Activated CD8-positive, alpha-beta memory T cell treated with anti-CD3 and anti-CD28 coated beads, Interleukin-2, amount 50 U/mL, for 1 hour (primary cell): ENCODE results near the gene AGAP1.

Experiments
- DNase-seq: peaks from one replicate; pipeline ENCODE4 v3.0.0-alpha.2; 2020; ENCODE audit errors: extremely low read depth

AGAP1 gene

GRCh38 chr2:236095504-236095903 is 601.7 kb downstream of the AGAP1 start:
- DNase-seq = no peak

- DNase-seq = no peak
Observed at GRCh38 chr2:236101311-236101950, 607.6 kb downstream of the AGAP1 start.

DNA sequence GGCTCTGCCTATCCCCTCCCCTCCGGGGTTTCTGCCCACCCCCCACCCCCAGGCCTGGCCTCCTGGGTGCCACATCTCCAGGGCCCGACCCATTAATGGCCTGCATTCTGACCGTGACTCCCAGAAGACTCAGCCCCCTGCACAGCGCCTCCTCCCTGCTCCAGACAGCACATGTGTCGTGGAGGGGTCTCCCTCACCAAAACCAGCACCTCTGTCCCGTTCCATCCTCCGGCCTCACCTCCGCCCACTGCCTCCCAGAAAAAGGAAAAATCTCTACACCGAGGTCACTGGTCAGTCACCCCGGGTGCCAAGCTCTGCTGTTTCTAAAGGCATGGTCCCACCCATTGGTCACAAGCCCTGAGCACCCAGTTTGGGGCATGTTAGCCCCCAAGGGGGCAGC is 609.1 kb downstream of the AGAP1 start:
- DNase-seq = no peak

DNA sequence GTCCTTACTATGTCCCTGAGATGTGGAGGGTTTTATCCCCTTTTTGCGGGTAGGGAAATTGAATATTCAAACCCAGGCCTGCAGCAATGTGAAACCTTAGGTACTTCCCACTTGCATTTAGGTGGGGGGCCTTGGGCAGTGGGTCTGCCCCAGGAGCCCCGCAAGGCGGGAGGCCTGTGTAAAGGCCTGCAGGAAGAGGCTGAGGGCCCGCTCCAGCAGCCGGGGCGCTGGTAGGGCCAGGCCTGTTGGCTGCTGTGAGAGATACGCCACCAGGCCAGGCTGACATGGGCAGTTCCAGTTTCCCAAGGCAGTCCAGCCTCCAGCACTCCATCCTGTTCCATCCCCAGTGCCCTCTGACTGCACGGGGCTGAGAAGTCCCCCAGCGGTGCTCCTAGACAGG is 610.1 kb downstream of the AGAP1 start:
- DNase-seq = no peak

DNA sequence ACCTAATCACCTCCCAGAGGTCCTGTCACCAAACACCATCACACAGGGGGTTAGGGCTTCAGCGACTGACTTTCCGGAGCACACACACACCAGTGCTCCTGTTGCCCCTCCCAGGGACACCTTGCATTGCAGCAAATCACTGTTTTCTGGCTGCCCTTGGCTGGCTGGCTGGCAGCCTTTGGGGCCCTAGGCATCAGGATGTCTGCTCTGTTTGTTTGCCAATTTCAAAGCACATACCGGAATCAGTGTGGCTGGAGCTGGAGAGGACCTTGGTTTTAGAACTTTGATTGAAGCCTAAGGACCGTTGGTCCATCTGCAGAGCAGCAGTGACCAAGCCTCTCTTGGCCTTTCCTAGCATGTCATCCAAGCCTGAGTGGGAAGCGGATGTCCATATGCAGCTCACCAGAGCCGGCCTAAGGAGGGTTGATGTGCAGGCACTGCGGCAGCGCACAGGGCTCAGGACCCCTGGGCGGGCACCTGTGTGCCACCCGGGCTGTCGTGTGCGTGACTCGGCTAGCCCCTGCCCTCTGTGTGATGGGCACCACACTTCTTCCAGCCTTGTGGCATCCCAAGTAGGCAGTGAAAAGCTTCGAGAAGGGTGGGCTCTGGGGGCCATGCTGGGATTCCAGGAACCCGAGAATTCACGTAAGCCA is 612.2 kb downstream of the AGAP1 start:
- no peak for DNase-seq

DNA sequence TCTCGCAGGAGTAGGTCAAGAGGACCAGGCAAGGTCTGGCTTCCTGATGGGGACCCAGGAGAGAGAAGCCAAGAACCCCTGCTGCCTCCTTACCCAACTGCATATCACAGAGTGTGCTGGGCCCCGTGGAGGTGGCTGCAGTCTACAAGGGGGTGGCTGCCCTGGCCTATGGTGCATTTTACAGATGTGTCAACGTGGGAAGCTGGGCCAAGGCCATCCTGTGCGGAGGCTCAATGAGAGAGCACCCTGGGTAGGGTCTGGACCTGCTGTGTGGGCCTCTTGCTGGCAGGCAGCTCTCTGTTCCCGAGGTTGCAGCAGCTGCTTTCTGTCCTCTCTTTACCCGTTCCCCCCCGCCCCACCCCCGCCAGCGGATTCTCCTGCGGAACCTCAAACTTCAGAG is 612.9 kb downstream of the AGAP1 start:
- DNase-seq = no peak

- DNase-seq = no peak
Observed at GRCh38 chr2:236107536-236107935, 613.7 kb downstream of the AGAP1 start.

DNA sequence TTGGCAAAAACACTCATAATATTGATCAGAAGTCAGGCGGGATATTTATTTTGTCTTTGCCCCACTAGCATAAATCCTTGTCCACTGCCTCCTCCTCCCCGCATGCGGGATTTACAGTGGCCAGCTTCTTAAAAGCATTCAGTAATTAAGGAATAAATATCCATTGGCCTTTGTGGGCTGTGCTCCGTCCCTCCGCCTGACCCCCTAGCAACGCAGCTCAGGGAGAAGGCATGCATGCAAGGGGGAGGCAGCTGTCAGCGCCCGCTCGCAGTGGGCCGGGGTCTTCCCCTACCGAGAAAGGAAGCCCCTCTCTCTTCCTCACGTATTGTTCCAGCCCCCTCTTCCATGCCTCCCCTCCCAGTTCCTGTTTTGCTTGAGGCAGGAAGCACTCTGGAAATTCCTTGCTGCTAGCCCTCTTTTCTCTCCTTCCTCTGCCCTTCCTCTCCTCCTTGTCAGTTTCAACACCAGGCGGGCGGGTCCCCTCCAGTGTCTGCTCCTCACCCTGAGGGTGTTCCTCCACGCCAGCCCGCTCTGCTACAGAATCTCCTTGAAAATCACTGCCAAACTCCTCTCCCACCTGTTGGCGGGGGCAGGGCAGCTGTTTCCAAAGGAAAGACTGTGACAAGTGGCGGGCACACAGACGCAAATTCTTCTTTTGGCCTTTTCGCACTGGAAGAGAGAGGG is 614.2 kb downstream of the AGAP1 start:
- DNase-seq = no peak

DNA sequence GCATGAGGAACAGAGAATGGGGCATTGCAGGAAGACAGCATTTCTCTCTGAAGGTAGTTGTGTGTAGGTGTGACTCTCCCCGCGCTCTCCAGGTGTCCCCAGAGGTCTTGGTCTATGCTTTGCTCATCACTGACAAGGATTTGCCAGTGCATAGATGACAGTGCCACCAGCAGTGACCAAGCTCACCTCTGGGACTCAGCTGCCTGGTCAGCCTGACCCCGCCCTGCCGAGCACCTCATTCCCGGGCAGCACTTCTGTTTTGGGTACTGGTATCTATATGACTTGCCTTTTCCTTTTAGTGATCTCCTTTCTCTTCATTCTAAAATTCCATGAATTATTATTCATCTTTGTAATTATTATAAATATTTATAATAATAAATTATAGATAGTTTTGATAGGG is 615.2 kb downstream of the AGAP1 start:
- no peak for DNase-seq

GRCh38 chr2:236109473-236109872 is 615.6 kb downstream of the AGAP1 start:
- no peak for DNase-seq

- no peak for DNase-seq
Observed at GRCh38 chr2:236112466-236112865, 618.6 kb downstream of the AGAP1 start.

DNA sequence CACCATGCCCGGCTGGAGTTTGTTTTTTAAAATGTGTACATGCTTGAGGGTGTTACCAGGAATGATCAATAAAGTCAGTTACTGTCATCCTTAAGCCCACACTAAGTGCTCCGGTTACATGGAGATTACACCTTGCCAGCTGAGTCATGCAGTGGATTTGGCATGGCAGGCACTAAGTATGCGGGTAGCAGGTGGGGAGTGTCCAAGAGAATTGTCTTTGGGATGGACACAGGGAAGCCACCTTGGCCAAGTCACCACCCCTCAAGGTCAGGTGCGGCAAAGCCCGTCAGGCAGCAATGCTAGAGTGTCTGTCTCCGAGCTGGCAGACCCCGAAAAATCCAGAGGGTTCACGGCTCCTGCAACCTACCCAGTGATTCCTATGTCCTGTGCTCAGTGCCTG is 619.6 kb downstream of the AGAP1 start:
- no peak for DNase-seq

- no peak for DNase-seq
Observed at GRCh38 chr2:236113948-236114347, 620.1 kb downstream of the AGAP1 start.

DNA sequence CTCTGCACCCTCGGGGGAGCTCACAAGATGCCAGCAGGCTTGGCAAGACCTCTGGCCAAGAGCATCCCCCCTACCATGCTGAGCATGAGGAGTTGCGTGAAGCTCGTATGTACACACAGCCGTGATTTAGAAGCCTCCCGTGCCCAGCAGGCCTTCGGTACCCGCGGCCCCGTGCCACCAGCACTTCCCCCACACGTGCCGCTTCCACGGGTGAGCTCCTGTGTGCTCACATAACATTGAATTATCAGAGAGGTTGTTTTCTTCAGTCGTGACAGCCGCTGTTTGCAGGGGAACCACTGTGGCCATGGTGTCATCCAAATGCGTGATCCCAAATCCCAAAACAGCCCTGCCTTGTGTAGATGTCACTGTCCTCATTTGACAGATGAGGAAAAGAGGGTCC is 621.1 kb downstream of the AGAP1 start:
- DNase-seq = no peak

GRCh38 chr2:236117401-236117800 is 623.6 kb downstream of the AGAP1 start:
- no peak for DNase-seq

- no peak for DNase-seq
Observed at GRCh38 chr2:236117861-236118269, 624.0 kb downstream of the AGAP1 start.

GRCh38 chr2:236119003-236119402 is 625.2 kb downstream of the AGAP1 start:
- no peak for DNase-seq

GRCh38 chr2:236119476-236119875 is 625.6 kb downstream of the AGAP1 start:
- DNase-seq = no peak

- DNase-seq = no peak
Observed at GRCh38 chr2:236120141-236120601, 626.3 kb downstream of the AGAP1 start.

GRCh38 chr2:236120829-236121228 is 627.0 kb downstream of the AGAP1 start:
- no peak for DNase-seq

DNA sequence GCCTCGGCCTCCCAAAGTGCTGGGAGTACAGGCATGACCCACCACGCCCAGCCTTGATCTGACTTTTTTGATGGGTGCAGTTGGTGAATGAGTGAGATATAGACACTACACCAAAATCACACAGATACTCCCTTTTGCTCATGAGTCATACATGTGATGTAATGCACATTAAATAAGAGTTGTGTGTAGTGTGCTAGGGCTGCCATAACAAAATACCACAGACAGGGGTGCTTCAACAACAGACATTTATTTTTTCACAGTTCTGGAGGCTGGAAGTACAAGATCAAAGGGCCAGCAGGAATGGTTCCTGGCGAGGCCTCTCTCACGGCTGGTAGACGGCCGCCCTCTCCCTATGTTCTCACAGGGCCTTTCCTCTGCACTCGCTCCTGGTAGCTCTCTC is 627.7 kb downstream of the AGAP1 start:
- DNase-seq = no peak

DNA sequence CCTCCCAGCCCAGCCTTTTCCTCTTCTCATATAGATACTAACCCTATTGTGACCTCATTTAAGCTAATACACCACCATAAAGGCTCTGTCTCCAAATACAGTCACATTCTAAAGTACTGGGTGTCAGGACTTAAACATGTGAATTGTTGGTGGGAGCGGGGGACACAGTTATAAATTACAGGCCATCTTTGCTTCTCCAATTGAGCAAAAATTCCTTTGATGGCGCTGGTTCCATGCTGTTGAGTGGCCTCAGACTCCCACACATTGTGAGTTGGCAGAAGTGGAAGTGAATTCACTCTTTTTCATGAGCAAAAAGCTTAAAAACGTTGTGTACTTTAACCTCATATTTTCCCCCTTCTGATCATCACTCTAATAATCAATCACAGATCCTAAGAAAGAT is 628.4 kb downstream of the AGAP1 start:
- no peak for DNase-seq

GRCh38 chr2:236123716-236124115 is 629.9 kb downstream of the AGAP1 start:
- DNase-seq = no peak
